ENCODE results near the gene FIZ1. TPM values are rescaled to one million over a fixed set of nuclear protein-coding genes. Genes with fewer than 3 reads are reported as not detected.

Gene FIZ1
- total RNA-seq, 4 donors from 2014 or later, result 4.8 to 11.7 (median 7.9) TPM

DNA sequence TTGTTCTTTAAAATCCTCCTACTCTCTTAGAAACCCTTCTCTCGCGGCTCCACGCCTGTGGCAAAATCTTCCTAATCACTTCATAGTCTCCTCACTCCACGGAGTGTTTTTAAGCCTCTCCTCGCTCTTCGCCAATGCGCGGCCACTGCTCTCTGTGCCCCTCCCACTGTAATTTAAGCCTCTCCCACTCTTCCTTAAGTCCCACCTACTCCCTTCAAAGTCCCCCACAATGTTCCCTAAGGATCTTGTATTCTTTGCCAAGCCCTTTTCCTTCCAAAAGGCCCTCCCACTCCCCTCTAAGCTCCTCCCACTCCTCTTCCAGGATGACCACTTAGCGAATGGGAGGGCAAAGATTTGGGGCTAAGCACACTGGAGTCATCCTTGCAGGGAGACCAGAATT, 1.3 kb downstream of the FIZ1 start:
- H3K27me3 ChIP-seq, result no peaks in the 10 kb centered on the region
- no peaks in the 10 kb centered on the region for H3K9me3 ChIP-seq
- TF ChIP-seq, protein P1, sequence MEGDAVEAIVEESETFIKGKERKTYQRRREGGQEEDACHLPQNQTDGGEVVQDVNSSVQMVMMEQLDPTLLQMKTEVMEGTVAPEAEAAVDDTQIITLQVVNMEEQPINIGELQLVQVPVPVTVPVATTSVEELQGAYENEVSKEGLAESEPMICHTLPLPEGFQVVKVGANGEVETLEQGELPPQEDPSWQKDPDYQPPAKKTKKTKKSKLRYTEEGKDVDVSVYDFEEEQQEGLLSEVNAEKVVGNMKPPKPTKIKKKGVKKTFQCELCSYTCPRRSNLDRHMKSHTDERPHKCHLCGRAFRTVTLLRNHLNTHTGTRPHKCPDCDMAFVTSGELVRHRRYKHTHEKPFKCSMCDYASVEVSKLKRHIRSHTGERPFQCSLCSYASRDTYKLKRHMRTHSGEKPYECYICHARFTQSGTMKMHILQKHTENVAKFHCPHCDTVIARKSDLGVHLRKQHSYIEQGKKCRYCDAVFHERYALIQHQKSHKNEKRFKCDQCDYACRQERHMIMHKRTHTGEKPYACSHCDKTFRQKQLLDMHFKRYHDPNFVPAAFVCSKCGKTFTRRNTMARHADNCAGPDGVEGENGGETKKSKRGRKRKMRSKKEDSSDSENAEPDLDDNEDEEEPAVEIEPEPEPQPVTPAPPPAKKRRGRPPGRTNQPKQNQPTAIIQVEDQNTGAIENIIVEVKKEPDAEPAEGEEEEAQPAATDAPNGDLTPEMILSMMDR (IDR thresholded peaks at IDR 0.05), result no peak
- no peak for TF ChIP-seq EP300 (IDR thresholded peaks at IDR 0.05)
- TF ChIP-seq POLR2A (IDR thresholded peaks at IDR 0.05), result no peak
- no peak for DNase-seq (ENCODE audit: low spot score in 2 of 2)
- no peak overlapping the region for H3K4me3 ChIP-seq
- WGBS, 2 donors, result 81 to 84% methylated on average over 9 of the region's 9 CpGs
- peaks cover 0 to 20% (median 4%) of the 10 kb centered on the region in 4 donors for H3K4me1 ChIP-seq
- H3K36me3 ChIP-seq, result peaks cover 0 to 58% (median 0%) of the 10 kb centered on the region in 3 donors
- peak overlapping the region in 1 of 4 donors; percentile 91 for H3K27ac ChIP-seq

DNA sequence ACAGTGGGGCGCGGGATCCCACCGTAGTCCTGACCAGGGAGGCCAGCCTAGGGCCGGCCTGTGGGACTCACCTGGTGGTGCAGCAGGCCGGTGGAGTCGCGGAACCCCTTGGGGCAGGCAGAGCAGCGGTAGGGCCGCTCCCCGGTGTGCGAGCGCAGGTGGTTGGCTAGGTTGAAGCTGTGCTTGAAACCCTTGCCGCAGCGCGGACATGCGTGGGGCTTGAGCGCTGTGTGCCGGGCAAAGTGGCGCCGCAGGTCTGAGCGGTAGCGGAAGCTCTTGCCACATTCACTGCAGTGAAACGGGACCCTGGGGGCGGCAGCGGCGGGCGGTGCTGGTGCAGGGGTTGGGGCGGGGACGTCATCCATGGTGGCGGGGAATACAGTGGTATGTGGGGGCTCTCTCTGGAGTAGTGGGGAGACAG, 1.8 kb downstream of the FIZ1 start:
- no peak for TF ChIP-seq POLR2A (IDR thresholded peaks at IDR 0.05)
- TF ChIP-seq, protein P1 (IDR thresholded peaks at IDR 0.05), result no peak
- TF ChIP-seq EP300 (IDR thresholded peaks at IDR 0.05), result no peak
- peaks cover 0 to 58% (median 0%) of the 10 kb centered on the region in 3 donors for H3K36me3 ChIP-seq
- H3K4me3 ChIP-seq, result no peak overlapping the region
- H3K27ac ChIP-seq, result no peak overlapping the region
- peaks cover 0 to 20% (median 4%) of the 10 kb centered on the region in 4 donors for H3K4me1 ChIP-seq
- H3K27me3 ChIP-seq, result no peaks in the 10 kb centered on the region
- H3K9me3 ChIP-seq, result no peaks in the 10 kb centered on the region
- DNase-seq (ENCODE audit: low spot score in 2 of 2), result no peak
- WGBS, 2 donors, result 93 to 94% methylated on average over 24 to 30 of the region's 30 CpGs

DNA sequence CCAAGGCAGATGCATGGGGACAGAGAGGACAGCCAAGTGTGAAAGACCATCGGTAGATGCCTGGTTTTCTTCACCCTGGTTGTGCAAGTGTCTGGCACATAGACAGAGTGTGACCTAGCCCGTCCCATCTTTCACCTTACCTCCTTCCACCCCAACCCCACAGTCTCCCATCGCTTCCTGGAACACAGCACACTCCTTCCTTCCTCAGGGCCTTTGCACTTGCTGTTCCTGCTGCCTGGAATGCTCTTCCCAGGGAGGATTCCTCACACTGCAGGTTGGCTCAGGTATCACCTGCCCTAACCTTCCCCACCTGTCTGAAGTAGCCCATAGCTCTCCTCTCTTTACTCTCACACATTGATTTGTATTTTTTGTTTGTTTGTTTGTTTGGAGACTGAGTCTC, 3.0 kb downstream of the FIZ1 start:
- Histone ChIP-seq H3K4me1 (peaks cover 0 to 16% (median 3%) of the 10 kb centered on the region in 4 donors), H3K27me3 (no peaks in the 10 kb centered on the region), H3K27ac (no peak overlapping the region), H3K9me3 (no peaks in the 10 kb centered on the region), H3K36me3 (peaks cover 0 to 61% (median 0%) of the 10 kb centered on the region in 3 donors), H3K4me3 (no peak overlapping the region)
- no peak for TF ChIP-seq POLR2A (IDR thresholded peaks at IDR 0.05)
- no peak for DNase-seq (ENCODE audit: low spot score in 2 of 2)
- 97 to 100% methylated on average over 3 of the region's 3 CpGs for WGBS, 2 donors

DNA sequence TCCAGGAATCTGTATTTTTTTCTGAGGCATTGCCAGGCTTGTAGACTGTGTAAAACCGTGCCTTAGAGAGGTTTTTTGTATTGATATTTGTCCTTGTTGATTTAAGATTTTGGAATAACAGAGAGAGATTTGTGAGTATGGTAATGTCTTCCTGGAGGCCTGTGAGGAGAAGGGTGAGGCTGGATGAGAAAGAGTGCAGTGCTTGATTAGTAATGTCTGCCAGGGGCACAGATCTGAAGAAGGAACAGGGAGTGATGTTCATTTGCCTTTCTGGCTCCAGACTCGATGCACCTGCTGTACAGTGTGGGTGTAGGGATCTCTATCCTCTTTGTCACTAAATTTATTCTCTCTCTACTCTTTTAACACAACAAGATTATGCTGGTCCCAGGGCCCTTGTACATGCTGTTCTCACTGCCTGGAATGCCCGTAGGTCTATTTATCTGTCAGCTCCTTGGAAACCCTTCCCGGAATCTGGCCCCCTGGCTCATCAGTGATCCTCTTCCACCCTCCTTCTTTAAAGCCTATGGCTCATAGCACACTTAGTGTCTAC, 4.2 kb downstream of the FIZ1 start:
- 85 to 87% methylated on average over 4 of the region's 4 CpGs for WGBS, 2 donors
- Histone ChIP-seq H3K36me3 (peaks cover 0 to 64% (median 0%) of the 10 kb centered on the region in 3 donors), H3K27ac (no peak overlapping the region), H3K9me3 (no peaks in the 10 kb centered on the region), H3K4me1 (peaks cover 0 to 8% (median 0%) of the 10 kb centered on the region in 4 donors), H3K4me3 (no peak overlapping the region), H3K27me3 (no peaks in the 10 kb centered on the region)
- TF ChIP-seq POLR2A (IDR thresholded peaks at IDR 0.05) (no peak), EP300 (IDR thresholded peaks at IDR 0.05) (no peak)
- TF ChIP-seq, protein P1 (IDR thresholded peaks at IDR 0.05), result no peak
- no peak for DNase-seq (ENCODE audit: low spot score in 2 of 2)

DNA sequence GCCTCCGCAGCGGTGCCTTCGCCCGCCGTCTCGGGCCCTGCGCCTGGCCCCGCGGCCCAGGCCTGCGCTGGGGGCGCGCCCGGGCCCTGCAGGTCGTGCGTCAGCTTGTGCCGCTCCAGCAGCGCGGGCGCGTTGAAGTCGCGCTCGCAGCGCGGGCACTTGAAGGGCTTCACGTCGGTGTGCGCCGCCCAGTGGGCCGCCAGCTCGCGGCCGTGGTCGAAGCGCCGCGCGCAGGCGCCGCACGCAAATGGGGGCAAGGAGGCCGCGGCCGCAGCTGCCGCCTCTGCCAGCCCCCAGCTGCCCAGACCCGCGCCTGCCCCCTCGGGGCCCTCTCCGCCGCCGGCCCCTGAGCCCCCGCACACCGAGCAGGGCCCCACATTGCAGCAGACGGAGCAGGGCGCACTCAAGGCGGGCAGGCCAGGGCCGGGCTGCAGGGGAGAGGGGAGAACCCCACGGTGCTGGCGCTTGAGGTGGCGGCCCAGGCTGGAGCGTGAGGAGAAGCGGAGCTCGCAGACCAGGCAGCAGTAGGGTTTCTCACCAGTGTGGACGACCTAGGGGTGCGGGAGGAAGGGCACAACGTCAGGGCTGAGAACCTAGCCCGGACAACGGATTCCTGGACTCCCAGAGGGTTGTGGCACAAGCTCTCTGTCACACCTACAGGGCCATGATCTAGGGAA, 6.1 kb downstream of the FIZ1 start:
- DNase-seq (ENCODE audit: low spot score in 2 of 2), result no peak
- Histone ChIP-seq H3K27me3 (no peaks in the 10 kb centered on the region), H3K27ac (no peak overlapping the region), H3K9me3 (no peaks in the 10 kb centered on the region), H3K4me1 (peaks cover 0 to 2% (median 0%) of the 10 kb centered on the region in 4 donors), H3K4me3 (no peak overlapping the region), H3K36me3 (peaks cover 0 to 64% (median 0%) of the 10 kb centered on the region in 3 donors)
- no peak for TF ChIP-seq EP300 (IDR thresholded peaks at IDR 0.05)
- TF ChIP-seq, protein P1 (IDR thresholded peaks at IDR 0.05), result no peak
- TF ChIP-seq POLR2A (IDR thresholded peaks at IDR 0.05), result no peak
- 84 to 87% methylated on average over 38 to 48 of the region's 68 CpGs for WGBS, 2 donors
